Liver (tissue), 9 donors: ENCODE results near the gene TMEM117. TPM values are rescaled to one million over a fixed set of nuclear protein-coding genes. Genes with fewer than 3 reads are reported as not detected.

ENCODE experiments used
- DNase-seq: peaks from one replicate; pipeline ENCODE4 v3.0.0-alpha.2; 2017; ENCODE audit warnings: low spot score
- H3K27ac ChIP-seq, 2 donors: one replicate each; pipeline ENCODE4 v1.7.0; 2013; ENCODE audit warnings: inconsistent platforms in 2 of 2, low read length in 2 of 2, control low read depth in 1 of 2, low read depth in 1 of 2, mild to moderate bottlenecking in 1 of 2
- H3K27me3 ChIP-seq, 4 donors: one replicate each; pipeline versions ENCODE4 v1.6.1 to v1.7.0; 2013; ENCODE audit warnings: low read length in 3 of 4, inconsistent platforms in 1 of 4, mild to moderate bottlenecking in 1 of 4, moderate library complexity in 1 of 4; ENCODE audit not compliant: control insufficient read depth in 4 of 4, insufficient read depth in 4 of 4
- H3K36me3 ChIP-seq, 4 donors: one replicate each; pipeline versions ENCODE4 v1.6.1 to v1.7.0; 2013; ENCODE audit warnings: low read length in 3 of 4, mild to moderate bottlenecking in 3 of 4, low read depth in 1 of 4, moderate library complexity in 1 of 4; ENCODE audit not compliant: control insufficient read depth in 4 of 4, insufficient read depth in 3 of 4
- H3K4me1 ChIP-seq, 4 donors: one replicate each; pipeline versions ENCODE4 v1.6.1 to v1.7.0; 2013; ENCODE audit warnings: low read length in 3 of 4, mild to moderate bottlenecking in 3 of 4, moderate library complexity in 1 of 4; ENCODE audit not compliant: control insufficient read depth in 4 of 4, insufficient read depth in 4 of 4
- H3K4me3 ChIP-seq, 3 donors: one replicate each; pipeline versions ENCODE4 v1.6.1 to v1.7.0; 2013; ENCODE audit warnings: low read length in 3 of 3, control low read depth in 1 of 3, low read depth in 1 of 3, mild to moderate bottlenecking in 1 of 3
- H3K9ac ChIP-seq, 2 donors: one replicate each; pipeline ENCODE4 v1.7.0; 2013; ENCODE audit warnings: low read length in 2 of 2, mild to moderate bottlenecking in 2 of 2, moderate library complexity in 2 of 2, control low read depth in 1 of 2, low read depth in 1 of 2
- H3K9me3 ChIP-seq, 4 donors: one replicate each; pipeline versions ENCODE4 v1.6.1 to v1.7.0; 2013; ENCODE audit warnings: low read length in 3 of 4; ENCODE audit not compliant: control insufficient read depth in 4 of 4
- EGR1 ChIP-seq, 2 donors: IDR thresholded peaks; 2 replicates each; pipeline ENCODE4 v1.6.1; 2016 to 2018; ENCODE audit warnings: antibody characterized with exemption in 2 of 2, low read depth in 2 of 2
- FOXA1 ChIP-seq: IDR thresholded peaks from 2 replicates; pipeline ENCODE4 v1.6.1; 2016; ENCODE audit warnings: antibody characterized with exemption
- FOXA2 ChIP-seq: IDR thresholded peaks from 2 replicates; pipeline ENCODE4 v1.6.1; 2016; ENCODE audit warnings: antibody characterized with exemption
- GABPA ChIP-seq, 2 donors: IDR thresholded peaks in 1 of 2; conservative IDR thresholded peaks in 1 of 2; 2 replicates each; pipeline ENCODE4 v1.6.1; 2016; ENCODE audit warnings: antibody characterized with exemption in 2 of 2, mild to moderate bottlenecking in 1 of 2, moderate library complexity in 1 of 2
- HNF4A ChIP-seq, 2 donors: conservative IDR thresholded peaks; 2 replicates each; pipeline ENCODE4 v1.6.1; 2016; ENCODE audit warnings: antibody characterized with exemption in 2 of 2, mild to moderate bottlenecking in 2 of 2
- HNF4G ChIP-seq: IDR thresholded peaks from 2 replicates; pipeline ENCODE4 v1.6.1; 2016; ENCODE audit warnings: antibody characterized with exemption
- JUND ChIP-seq, 2 donors: IDR thresholded peaks; 2 replicates each; pipeline ENCODE4 v1.6.1; 2016; ENCODE audit warnings: antibody characterized with exemption in 2 of 2
- NR2F2 ChIP-seq: IDR thresholded peaks from 2 replicates; pipeline ENCODE4 v1.6.1; 2016; ENCODE audit warnings: antibody characterized with exemption
- RAD21 ChIP-seq, 2 donors: IDR thresholded peaks; 2 replicates each; pipeline ENCODE4 v1.6.1; 2016; ENCODE audit warnings: antibody characterized with exemption in 2 of 2, mild to moderate bottlenecking in 2 of 2
- RXRA ChIP-seq, 2 donors: IDR thresholded peaks; 2 replicates each; pipeline ENCODE4 v1.6.1; 2017 to 2018; ENCODE audit warnings: antibody characterized with exemption in 2 of 2, mild to moderate bottlenecking in 1 of 2
- SP1 ChIP-seq: IDR thresholded peaks from 2 replicates; pipeline ENCODE4 v1.6.1; 2018; ENCODE audit warnings: antibody characterized with exemption, mild to moderate bottlenecking
- TAF1 ChIP-seq: conservative IDR thresholded peaks from 2 replicates; pipeline ENCODE4 v1.6.1; 2016; ENCODE audit warnings: antibody characterized with exemption, mild to moderate bottlenecking
- YY1 ChIP-seq: IDR thresholded peaks from 2 replicates; pipeline ENCODE4 v1.6.1; 2016; ENCODE audit warnings: antibody characterized with exemption, mild to moderate bottlenecking
- WGBS: extraction: QIAGEN DNeasy Blood & Tissue Kit; methylation state at CpG from one replicate; pipeline ENCODE4 v1.1.7; 2013; 5-methylcytosine and 5-hydroxymethylcytosine counted together
- polyA plus RNA-seq, 2 donors: library from polyadenylated mRNA; stranded (reverse) in 1 of 2; unstranded in 1 of 2; fragments of 200-250 nt in 1 of 2; fragments of >200 nt in 1 of 2; fragmentation: Nextera tagmentation in 1 of 2; extraction: Ambion mirVana in 1 of 2; gene quantifications; one replicate each; pipeline versions ENCODE4 v1.2.1 to v1.2.3, GENCODE V29; 2013 to 2015
- total RNA-seq, 2 donors: library from RNA; depleted of rRNA; stranded (reverse); fragments of >200 nt; gene quantifications; one replicate each; pipeline ENCODE4 v1.2.3, GENCODE V29; 2014
- TF ChIP-seq, protein P1 (sequence below): fragments of 150-350 bp; IDR thresholded peaks from 2 replicates; pipeline ENCODE4 v1.5.1; 2017; ENCODE audit warnings: improper control_type of control experiment, low read depth, low read length; ENCODE audit not compliant: missing input control
- TF ChIP-seq, protein P2 (sequence below): IDR thresholded peaks from 2 replicates; pipeline ENCODE4 v1.6.1; 2016; ENCODE audit warnings: antibody characterized with exemption
- TF ChIP-seq, protein P3 (sequence below): IDR thresholded peaks from 2 replicates; pipeline ENCODE4 v1.6.1; 2016; ENCODE audit warnings: antibody characterized with exemption
- TF ChIP-seq, protein P4 (sequence below): IDR thresholded peaks from 2 replicates; pipeline ENCODE4 v1.6.1; 2016; ENCODE audit warnings: antibody characterized with exemption
- donor health status: healthy.
- donor health status: healthy.
- donor health status: healthy.
- donor health status: healthy.
- donor health status: healthy.

The TMEM117 gene
- total and polyA plus RNA-seq, 4 donors: 2.0 to 5.9 (median 3.9) TPM

DNA sequence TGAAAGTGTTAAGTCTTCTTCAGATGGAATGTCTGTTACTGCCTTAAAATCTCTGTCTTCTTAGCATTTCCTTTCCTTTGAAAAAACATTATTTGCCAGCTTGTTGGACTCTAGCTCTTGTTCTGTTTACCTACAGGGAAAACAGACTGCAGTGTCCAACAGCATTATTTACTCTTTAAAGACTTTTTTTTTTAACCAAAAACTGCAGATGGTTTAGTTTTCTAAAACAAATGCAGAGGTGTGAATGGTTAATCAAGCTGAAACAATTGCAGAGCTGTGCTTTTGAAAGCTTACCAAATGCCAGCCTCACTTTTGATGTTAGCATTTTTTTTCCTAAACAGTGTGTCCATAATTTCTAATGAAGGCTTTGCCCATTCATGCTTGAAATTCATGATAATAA lies 323.3 kb downstream of the TMEM117 start:
- Histone ChIP-seq H3K4me3 (no peak overlapping the region), H3K4me1 (peaks cover 4 to 14% (median 10%) of the 10 kb centered on the region in 4 donors), H3K27ac (no peak overlapping the region), H3K27me3 (no peaks in the 10 kb centered on the region), H3K36me3 (no peaks in the 10 kb centered on the region), H3K9ac (no peak overlapping the region), H3K9me3 (no peaks in the 10 kb centered on the region)
- TF ChIP-seq, protein P1, sequence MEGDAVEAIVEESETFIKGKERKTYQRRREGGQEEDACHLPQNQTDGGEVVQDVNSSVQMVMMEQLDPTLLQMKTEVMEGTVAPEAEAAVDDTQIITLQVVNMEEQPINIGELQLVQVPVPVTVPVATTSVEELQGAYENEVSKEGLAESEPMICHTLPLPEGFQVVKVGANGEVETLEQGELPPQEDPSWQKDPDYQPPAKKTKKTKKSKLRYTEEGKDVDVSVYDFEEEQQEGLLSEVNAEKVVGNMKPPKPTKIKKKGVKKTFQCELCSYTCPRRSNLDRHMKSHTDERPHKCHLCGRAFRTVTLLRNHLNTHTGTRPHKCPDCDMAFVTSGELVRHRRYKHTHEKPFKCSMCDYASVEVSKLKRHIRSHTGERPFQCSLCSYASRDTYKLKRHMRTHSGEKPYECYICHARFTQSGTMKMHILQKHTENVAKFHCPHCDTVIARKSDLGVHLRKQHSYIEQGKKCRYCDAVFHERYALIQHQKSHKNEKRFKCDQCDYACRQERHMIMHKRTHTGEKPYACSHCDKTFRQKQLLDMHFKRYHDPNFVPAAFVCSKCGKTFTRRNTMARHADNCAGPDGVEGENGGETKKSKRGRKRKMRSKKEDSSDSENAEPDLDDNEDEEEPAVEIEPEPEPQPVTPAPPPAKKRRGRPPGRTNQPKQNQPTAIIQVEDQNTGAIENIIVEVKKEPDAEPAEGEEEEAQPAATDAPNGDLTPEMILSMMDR: no peak
- no peak for TF ChIP-seq NR2F2
- peak; percentile 32 for TF ChIP-seq FOXA1
- no peak for TF ChIP-seq HNF4G
- no peak for TF ChIP-seq GABPA (IDR thresholded peaks at IDR 0.05 in 1 of 2, conservative IDR thresholded peaks at IDR 0.05 in 1 of 2)
- peak; percentile 67 for TF ChIP-seq FOXA2
- TF ChIP-seq RXRA (IDR thresholded peaks at IDR 0.05): no peak
- TF ChIP-seq HNF4A (conservative IDR thresholded peaks at IDR 0.05): peak; percentile 63 to 68
- peak; percentile 53 for TF ChIP-seq SP1
- DNase-seq: no peak

DNA sequence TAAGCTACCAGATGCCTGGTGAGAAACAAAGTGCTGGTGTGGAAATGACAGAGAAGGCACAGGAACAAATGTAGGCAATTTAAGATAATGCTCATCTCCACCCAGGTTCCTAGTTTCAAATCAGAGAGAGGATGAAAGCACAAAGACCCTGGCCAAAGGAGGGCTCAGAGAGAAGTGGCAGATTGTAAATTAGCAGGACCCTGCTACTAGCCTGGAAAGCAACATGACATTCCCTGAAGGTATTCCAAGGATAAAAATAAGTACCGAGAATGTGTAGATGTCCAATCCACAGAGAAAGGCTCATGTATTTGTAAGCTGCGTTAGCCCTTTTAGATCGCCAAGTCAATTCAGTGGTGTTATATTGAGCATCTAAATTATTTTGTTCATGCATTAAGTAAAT lies 324.0 kb downstream of the TMEM117 start:
- DNase-seq: no peak
- no peak overlapping the region for H3K27ac ChIP-seq
- H3K36me3 ChIP-seq: no peaks in the 10 kb centered on the region
- peaks cover 4 to 14% (median 10%) of the 10 kb centered on the region in 4 donors for H3K4me1 ChIP-seq
- no peak overlapping the region for H3K9ac ChIP-seq
- WGBS: 96% methylated on average over 3 of the region's 3 CpGs
- H3K9me3 ChIP-seq: no peaks in the 10 kb centered on the region
- H3K27me3 ChIP-seq: no peaks in the 10 kb centered on the region
- H3K4me3 ChIP-seq: no peak overlapping the region
- TF ChIP-seq, protein P2, sequence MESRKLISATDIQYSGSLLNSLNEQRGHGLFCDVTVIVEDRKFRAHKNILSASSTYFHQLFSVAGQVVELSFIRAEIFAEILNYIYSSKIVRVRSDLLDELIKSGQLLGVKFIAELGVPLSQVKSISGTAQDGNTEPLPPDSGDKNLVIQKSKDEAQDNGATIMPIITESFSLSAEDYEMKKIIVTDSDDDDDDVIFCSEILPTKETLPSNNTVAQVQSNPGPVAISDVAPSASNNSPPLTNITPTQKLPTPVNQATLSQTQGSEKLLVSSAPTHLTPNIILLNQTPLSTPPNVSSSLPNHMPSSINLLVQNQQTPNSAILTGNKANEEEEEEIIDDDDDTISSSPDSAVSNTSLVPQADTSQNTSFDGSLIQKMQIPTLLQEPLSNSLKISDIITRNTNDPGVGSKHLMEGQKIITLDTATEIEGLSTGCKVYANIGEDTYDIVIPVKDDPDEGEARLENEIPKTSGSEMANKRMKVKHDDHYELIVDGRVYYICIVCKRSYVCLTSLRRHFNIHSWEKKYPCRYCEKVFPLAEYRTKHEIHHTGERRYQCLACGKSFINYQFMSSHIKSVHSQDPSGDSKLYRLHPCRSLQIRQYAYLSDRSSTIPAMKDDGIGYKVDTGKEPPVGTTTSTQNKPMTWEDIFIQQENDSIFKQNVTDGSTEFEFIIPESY: no peak
- no peak for TF ChIP-seq SP1
- TF ChIP-seq FOXA1: no peak
- TF ChIP-seq, protein P3, sequence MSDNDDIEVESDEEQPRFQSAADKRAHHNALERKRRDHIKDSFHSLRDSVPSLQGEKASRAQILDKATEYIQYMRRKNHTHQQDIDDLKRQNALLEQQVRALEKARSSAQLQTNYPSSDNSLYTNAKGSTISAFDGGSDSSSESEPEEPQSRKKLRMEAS: no peak
- TF ChIP-seq, protein P4, sequence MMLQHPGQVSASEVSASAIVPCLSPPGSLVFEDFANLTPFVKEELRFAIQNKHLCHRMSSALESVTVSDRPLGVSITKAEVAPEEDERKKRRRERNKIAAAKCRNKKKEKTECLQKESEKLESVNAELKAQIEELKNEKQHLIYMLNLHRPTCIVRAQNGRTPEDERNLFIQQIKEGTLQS: no peak
- no peak for TF ChIP-seq HNF4G
- TF ChIP-seq HNF4A (conservative IDR thresholded peaks at IDR 0.05): no peak
- no peak for TF ChIP-seq NR2F2
- TF ChIP-seq RXRA (IDR thresholded peaks at IDR 0.05): no peak
- TF ChIP-seq EGR1 (IDR thresholded peaks at IDR 0.05; ENCODE audit: low read depth in 2 of 2): no peak
- no peak for TF ChIP-seq YY1
- TF ChIP-seq FOXA2: no peak

DNA sequence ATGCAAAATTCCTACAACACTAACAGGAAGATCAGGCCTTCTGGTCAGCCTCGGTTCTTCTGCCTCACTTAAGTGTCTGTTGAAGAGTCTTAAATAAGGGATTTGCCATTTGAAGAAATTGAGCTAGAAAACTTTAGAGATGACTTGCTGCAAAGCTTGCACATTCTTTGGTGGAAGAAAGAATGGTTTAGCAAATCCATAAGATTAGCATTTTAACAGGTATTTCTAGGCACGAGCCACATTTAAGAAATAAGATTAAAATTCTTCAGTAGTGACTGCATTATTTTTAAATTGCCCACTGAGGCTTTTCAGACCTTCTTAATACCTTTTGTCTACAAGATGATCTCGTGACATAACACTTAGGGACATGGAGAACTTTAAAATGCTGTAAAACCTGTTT lies 327.1 kb downstream of the TMEM117 start:
- no peaks in the 10 kb centered on the region for H3K9me3 ChIP-seq
- no peaks in the 10 kb centered on the region for H3K27me3 ChIP-seq
- H3K9ac ChIP-seq: no peak overlapping the region
- WGBS: 92% methylated on average over 3 of the region's 3 CpGs
- DNase-seq: no peak
- no peak overlapping the region for H3K27ac ChIP-seq
- H3K4me1 ChIP-seq: peaks cover 4 to 14% (median 10%) of the 10 kb centered on the region in 4 donors
- H3K4me3 ChIP-seq: no peak overlapping the region
- H3K36me3 ChIP-seq: no peaks in the 10 kb centered on the region
- no peak for TF ChIP-seq FOXA2
- TF ChIP-seq EGR1 (IDR thresholded peaks at IDR 0.05; ENCODE audit: low read depth in 2 of 2): no peak
- TF ChIP-seq JUND (IDR thresholded peaks at IDR 0.05): no peak
- TF ChIP-seq, protein P4: no peak
- no peak for TF ChIP-seq RAD21 (IDR thresholded peaks at IDR 0.05)
- TF ChIP-seq HNF4G: no peak
- TF ChIP-seq RXRA (IDR thresholded peaks at IDR 0.05): no peak
- TF ChIP-seq YY1: no peak
- no peak for TF ChIP-seq FOXA1
- no peak for TF ChIP-seq GABPA (IDR thresholded peaks at IDR 0.05 in 1 of 2, conservative IDR thresholded peaks at IDR 0.05 in 1 of 2)
- TF ChIP-seq, protein P2: no peak
- TF ChIP-seq TAF1: no peak
- TF ChIP-seq, protein P1: no peak
- no peak for TF ChIP-seq HNF4A (conservative IDR thresholded peaks at IDR 0.05)
- no peak for TF ChIP-seq SP1
